NB4 (cell line): ENCODE results near the gene DGLUCY.

ENCODE experiments used
- CTCF ChIP-seq: IDR thresholded peaks from one replicate; pipeline ENCODE4 v1.5.1; 2012; ENCODE audit warnings: low read depth, low read length
- POLR2A ChIP-seq: IDR thresholded peaks from 2 replicates; pipeline ENCODE4 v1.6.1; 2011; ENCODE audit warnings: mild to moderate bottlenecking; ENCODE audit not compliant: insufficient read length; ENCODE audit errors: extremely low read depth

- TF ChIP-seq CTCF (no peak), POLR2A (no peak)
These were observed 104.1 kb downstream of the DGLUCY start for GRCh38 chr14:91218014-91218413.
